ENCODE measurements around the gene GRIA1.

GRCh38 chr5:153699035-153699434 is 208.6 kb downstream of the GRIA1 start:
- TF ChIP-seq TAF1 (IDR thresholded peaks at IDR 0.05; ENCODE audit: borderline replicate concordance, insufficient read depth, low read length): no peak
- TF ChIP-seq SIN3A (IDR thresholded peaks at IDR 0.05; ENCODE audit: borderline replicate concordance, insufficient read depth, low read length): no peak
- TF ChIP-seq, protein P1, sequence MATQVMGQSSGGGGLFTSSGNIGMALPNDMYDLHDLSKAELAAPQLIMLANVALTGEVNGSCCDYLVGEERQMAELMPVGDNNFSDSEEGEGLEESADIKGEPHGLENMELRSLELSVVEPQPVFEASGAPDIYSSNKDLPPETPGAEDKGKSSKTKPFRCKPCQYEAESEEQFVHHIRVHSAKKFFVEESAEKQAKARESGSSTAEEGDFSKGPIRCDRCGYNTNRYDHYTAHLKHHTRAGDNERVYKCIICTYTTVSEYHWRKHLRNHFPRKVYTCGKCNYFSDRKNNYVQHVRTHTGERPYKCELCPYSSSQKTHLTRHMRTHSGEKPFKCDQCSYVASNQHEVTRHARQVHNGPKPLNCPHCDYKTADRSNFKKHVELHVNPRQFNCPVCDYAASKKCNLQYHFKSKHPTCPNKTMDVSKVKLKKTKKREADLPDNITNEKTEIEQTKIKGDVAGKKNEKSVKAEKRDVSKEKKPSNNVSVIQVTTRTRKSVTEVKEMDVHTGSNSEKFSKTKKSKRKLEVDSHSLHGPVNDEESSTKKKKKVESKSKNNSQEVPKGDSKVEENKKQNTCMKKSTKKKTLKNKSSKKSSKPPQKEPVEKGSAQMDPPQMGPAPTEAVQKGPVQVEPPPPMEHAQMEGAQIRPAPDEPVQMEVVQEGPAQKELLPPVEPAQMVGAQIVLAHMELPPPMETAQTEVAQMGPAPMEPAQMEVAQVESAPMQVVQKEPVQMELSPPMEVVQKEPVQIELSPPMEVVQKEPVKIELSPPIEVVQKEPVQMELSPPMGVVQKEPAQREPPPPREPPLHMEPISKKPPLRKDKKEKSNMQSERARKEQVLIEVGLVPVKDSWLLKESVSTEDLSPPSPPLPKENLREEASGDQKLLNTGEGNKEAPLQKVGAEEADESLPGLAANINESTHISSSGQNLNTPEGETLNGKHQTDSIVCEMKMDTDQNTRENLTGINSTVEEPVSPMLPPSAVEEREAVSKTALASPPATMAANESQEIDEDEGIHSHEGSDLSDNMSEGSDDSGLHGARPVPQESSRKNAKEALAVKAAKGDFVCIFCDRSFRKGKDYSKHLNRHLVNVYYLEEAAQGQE (IDR thresholded peaks at IDR 0.05; ENCODE audit: insufficient read depth in 1 of 2, low read depth in 2 of 2, low read length in 2 of 2): no peak
- no peak for TF ChIP-seq POLR2AphosphoS5 (IDR thresholded peaks at IDR 0.05; ENCODE audit: low read depth, low read length)

Data from PFSK-1 (cell line).